HepG2 (cell line): Measurements from ENCODE around the gene RACGAP1. TPM values are rescaled to one million over a fixed set of nuclear protein-coding genes. Genes with fewer than 3 reads are reported as not detected.

ENCODE experiments used
- FOXM1 ChIP-seq: sonication (generic); formaldehyde crosslinking; IDR thresholded peaks from 2 replicates; pipeline ENCODE4 v1.5.0; 2020; ENCODE audit warnings: missing genetic modification reagents
- GATAD1 ChIP-seq: IDR thresholded peaks from 2 replicates; pipeline ENCODE4 v1.6.1; 2016; ENCODE audit warnings: missing genetic modification reagents, missing compliant biosample characterization
- HNRNPH1 ChIP-seq: fragments of 200-400 bp; formaldehyde crosslinking; optimal IDR thresholded peaks from 2 replicates; pipeline ENCODE3; 2017; ENCODE audit warnings: mild to moderate bottlenecking, low read depth, low read length
- MEIS2 ChIP-seq: sonication (generic); formaldehyde crosslinking; IDR thresholded peaks from 2 replicates; pipeline ENCODE4 v1.9.0; 2021; ENCODE audit warnings: mild to moderate bottlenecking, missing genetic modification reagents
- NKX3-1 ChIP-seq: sonication (generic); formaldehyde crosslinking; IDR thresholded peaks from 2 replicates; pipeline ENCODE4 v1.5.0; 2020; ENCODE audit warnings: missing genetic modification reagents
- PRMT3 ChIP-seq: sonication (generic); formaldehyde crosslinking; IDR thresholded peaks from 2 replicates; pipeline ENCODE4 v1.8.1; 2022; ENCODE audit warnings: low read depth, mild to moderate bottlenecking, moderate library complexity, missing genetic modification reagents, borderline replicate concordance
- SALL2 ChIP-seq: sonication (generic); formaldehyde crosslinking; IDR thresholded peaks from 2 replicates; pipeline ENCODE4 v1.8.1; 2023; ENCODE audit warnings: mild to moderate bottlenecking, missing genetic modification reagents, inconsistent platforms
- SIN3B ChIP-seq: fragments of 150-350 bp; IDR thresholded peaks from 2 replicates; pipeline ENCODE4 v1.6.1; 2014; ENCODE audit warnings: low read length
- THYN1 ChIP-seq: sonication (generic); formaldehyde crosslinking; IDR thresholded peaks from 2 replicates; pipeline ENCODE4 v1.8.1; 2023; ENCODE audit warnings: low read depth, mild to moderate bottlenecking, moderate library complexity, missing genetic modification reagents, borderline replicate concordance
- ZNF484 ChIP-seq: sonication (generic); formaldehyde crosslinking; IDR thresholded peaks from 2 replicates; pipeline ENCODE4 v1.5.1; 2020; ENCODE audit warnings: mild to moderate bottlenecking, low read depth, missing genetic modification reagents, borderline replicate concordance
- polyA plus RNA-seq, 8 experiments: library from polyadenylated mRNA; depleted of rRNA in 3 of 8; stranded (reverse) in 7 of 8; unstranded in 1 of 8; fragments of >200 nt; fragmentation: Illumina TruSeq in 4 of 8; extraction: Trizol in 4 of 8; gene quantifications; 2 replicates each; pipeline versions ENCODE4 v1.2.1 to v1.2.3, GENCODE V29; 2011 to 2016; ENCODE audit warnings: low read depth in 4 of 8, missing spikeins in 1 of 8, mixed read lengths in 1 of 8; ENCODE audit not compliant: insufficient read depth in 1 of 8
- total RNA-seq, 5 experiments: library from RNA; depleted of rRNA; stranded (reverse); fragments of >200 nt; fragmentation: Illumina TruSeq; extraction: Trizol; gene quantifications; 2 replicates each; pipeline ENCODE4 v1.2.3, GENCODE V29; 2016; ENCODE audit warnings: low read depth in 1 of 5
- TF ChIP-seq, protein P1 (sequence below): sonication (generic); formaldehyde crosslinking; IDR thresholded peaks from 2 replicates; pipeline ENCODE4 v1.4.0; 2020; ENCODE audit warnings: missing genetic modification reagents
- TF ChIP-seq, protein P2 (sequence below): sonication (generic); formaldehyde crosslinking; IDR thresholded peaks from 2 replicates; pipeline ENCODE4 v1.4.0; 2020; ENCODE audit warnings: missing genetic modification reagents
- TF ChIP-seq, protein P3 (sequence below): IDR thresholded peaks from 2 replicates; pipeline ENCODE4 v1.6.1; 2016; ENCODE audit warnings: missing compliant biosample characterization, missing genetic modification reagents, borderline replicate concordance
- TF ChIP-seq, protein P4 (sequence below): sonication (generic); formaldehyde crosslinking; IDR thresholded peaks from 2 replicates; pipeline ENCODE4 v1.4.0; 2020; ENCODE audit warnings: mild to moderate bottlenecking, missing genetic modification reagents
- TF ChIP-seq, protein P5 (sequence below): IDR thresholded peaks from 2 replicates; pipeline ENCODE4 v1.6.1; 2016; ENCODE audit warnings: low read depth
- TF ChIP-seq, protein P6 (sequence below): IDR thresholded peaks from 2 replicates; pipeline ENCODE4 v1.6.1; 2016; ENCODE audit warnings: mild to moderate bottlenecking

Gene RACGAP1
- total and polyA plus RNA-seq, 2 of the 13 experiments (the other 11 are each of a cell fraction or from before 2014, with no cell fraction given): 16.7 to 57.9 TPM

DNA sequence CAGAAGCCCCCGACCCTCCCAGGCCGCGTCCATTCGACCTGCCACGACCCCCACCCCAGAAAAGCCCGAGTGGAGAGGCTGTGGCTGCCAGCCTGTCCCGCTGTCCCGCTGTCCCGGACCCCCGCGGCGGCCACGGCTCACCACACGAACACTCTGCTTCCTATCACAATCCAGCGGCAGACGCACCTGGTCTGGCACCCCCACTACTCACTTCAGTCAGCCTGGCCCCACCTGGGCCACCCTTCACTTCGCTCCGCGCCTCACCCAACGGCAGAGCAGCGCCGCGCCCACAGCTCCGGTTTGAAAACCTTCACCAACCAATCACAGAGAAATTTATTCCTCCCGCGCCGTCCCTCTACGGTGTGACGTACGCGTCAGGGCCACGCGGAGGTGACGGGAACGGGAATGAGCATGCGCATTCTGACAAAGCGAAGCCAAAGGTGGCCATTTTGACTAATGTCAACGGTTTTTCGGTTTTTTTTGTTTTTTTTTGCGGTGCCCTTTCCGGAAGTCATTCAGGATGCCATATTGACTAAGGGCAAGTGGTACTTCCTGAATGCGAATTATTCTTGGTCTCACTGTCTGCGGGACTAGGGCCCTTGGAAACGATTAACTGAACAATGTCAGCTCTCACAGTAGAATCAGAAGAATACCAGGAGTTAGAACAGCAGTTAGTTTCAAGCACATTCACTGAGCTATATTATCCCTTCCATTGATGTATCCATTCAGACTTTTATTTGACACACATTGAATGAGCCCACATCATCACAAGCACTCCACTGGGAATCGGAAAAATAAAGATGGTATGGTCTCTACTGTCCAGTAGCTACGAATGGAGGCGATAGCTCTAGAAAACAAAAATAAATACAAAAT lies at the start of gene RACGAP1 (continued):
- TF ChIP-seq, protein P1, sequence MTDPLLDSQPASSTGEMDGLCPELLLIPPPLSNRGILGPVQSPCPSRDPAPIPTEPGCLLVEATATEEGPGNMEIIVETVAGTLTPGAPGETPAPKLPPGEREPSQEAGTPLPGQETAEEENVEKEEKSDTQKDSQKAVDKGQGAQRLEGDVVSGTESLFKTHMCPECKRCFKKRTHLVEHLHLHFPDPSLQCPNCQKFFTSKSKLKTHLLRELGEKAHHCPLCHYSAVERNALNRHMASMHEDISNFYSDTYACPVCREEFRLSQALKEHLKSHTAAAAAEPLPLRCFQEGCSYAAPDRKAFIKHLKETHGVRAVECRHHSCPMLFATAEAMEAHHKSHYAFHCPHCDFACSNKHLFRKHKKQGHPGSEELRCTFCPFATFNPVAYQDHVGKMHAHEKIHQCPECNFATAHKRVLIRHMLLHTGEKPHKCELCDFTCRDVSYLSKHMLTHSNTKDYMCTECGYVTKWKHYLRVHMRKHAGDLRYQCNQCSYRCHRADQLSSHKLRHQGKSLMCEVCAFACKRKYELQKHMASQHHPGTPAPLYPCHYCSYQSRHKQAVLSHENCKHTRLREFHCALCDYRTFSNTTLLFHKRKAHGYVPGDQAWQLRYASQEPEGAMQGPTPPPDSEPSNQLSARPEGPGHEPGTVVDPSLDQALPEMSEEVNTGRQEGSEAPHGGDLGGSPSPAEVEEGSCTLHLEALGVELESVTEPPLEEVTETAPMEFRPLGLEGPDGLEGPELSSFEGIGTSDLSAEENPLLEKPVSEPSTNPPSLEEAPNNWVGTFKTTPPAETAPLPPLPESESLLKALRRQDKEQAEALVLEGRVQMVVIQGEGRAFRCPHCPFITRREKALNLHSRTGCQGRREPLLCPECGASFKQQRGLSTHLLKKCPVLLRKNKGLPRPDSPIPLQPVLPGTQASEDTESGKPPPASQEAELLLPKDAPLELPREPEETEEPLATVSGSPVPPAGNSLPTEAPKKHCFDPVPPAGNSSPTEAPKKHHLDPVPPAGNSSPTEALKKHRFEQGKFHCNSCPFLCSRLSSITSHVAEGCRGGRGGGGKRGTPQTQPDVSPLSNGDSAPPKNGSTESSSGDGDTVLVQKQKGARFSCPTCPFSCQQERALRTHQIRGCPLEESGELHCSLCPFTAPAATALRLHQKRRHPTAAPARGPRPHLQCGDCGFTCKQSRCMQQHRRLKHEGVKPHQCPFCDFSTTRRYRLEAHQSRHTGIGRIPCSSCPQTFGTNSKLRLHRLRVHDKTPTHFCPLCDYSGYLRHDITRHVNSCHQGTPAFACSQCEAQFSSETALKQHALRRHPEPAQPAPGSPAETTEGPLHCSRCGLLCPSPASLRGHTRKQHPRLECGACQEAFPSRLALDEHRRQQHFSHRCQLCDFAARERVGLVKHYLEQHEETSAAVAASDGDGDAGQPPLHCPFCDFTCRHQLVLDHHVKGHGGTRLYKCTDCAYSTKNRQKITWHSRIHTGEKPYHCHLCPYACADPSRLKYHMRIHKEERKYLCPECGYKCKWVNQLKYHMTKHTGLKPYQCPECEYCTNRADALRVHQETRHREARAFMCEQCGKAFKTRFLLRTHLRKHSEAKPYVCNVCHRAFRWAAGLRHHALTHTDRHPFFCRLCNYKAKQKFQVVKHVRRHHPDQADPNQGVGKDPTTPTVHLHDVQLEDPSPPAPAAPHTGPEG (CRISPR knock-in tag): no peak
- TF ChIP-seq SALL2: peak; percentile 80
- TF ChIP-seq, protein P2, sequence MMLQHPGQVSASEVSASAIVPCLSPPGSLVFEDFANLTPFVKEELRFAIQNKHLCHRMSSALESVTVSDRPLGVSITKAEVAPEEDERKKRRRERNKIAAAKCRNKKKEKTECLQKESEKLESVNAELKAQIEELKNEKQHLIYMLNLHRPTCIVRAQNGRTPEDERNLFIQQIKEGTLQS (CRISPR knock-in tag): no peak
- no peak for TF ChIP-seq THYN1 (CRISPR knock-in tag)
- no peak for TF ChIP-seq ZNF484 (CRISPR knock-in tag)
- TF ChIP-seq NKX3-1 (CRISPR knock-in tag): peak; percentile 52; the same call in 1 of the 2 replicates
- TF ChIP-seq FOXM1 (CRISPR knock-in tag): peak; percentile 95
- TF ChIP-seq, protein P3, sequence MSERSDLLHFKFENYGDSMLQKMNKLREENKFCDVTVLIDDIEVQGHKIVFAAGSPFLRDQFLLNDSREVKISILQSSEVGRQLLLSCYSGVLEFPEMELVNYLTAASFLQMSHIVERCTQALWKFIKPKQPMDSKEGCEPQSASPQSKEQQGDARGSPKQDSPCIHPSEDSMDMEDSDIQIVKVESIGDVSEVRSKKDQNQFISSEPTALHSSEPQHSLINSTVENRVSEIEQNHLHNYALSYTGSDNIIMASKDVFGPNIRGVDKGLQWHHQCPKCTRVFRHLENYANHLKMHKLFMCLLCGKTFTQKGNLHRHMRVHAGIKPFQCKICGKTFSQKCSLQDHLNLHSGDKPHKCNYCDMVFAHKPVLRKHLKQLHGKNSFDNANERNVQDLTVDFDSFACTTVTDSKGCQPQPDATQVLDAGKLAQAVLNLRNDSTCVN: no peak
- TF ChIP-seq PRMT3 (CRISPR knock-in tag): peak; percentile 82; the same call in 1 of the 2 replicates
- no peak for TF ChIP-seq MEIS2 (CRISPR knock-in tag)
- no peak for TF ChIP-seq HNRNPH1
- TF ChIP-seq, protein P4, sequence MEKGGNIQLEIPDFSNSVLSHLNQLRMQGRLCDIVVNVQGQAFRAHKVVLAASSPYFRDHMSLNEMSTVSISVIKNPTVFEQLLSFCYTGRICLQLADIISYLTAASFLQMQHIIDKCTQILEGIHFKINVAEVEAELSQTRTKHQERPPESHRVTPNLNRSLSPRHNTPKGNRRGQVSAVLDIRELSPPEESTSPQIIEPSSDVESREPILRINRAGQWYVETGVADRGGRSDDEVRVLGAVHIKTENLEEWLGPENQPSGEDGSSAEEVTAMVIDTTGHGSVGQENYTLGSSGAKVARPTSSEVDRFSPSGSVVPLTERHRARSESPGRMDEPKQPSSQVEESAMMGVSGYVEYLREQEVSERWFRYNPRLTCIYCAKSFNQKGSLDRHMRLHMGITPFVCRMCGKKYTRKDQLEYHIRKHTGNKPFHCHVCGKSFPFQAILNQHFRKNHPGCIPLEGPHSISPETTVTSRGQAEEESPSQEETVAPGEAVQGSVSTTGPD: no peak
- TF ChIP-seq, protein P5, sequence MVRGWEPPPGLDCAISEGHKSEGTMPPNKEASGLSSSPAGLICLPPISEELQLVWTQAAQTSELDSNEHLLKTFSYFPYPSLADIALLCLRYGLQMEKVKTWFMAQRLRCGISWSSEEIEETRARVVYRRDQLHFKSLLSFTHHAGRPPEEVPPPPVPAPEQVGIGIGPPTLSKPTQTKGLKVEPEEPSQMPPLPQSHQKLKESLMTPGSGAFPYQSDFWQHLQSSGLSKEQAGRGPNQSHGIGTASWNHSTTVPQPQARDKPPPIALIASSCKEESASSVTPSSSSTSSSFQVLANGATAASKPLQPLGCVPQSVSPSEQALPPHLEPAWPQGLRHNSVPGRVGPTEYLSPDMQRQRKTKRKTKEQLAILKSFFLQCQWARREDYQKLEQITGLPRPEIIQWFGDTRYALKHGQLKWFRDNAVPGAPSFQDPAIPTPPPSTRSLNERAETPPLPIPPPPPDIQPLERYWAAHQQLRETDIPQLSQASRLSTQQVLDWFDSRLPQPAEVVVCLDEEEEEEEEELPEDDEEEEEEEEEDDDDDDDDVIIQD (CRISPR knock-in tag): peak; percentile 71; the same call in 1 of the 2 replicates
- peak; percentile 89 for TF ChIP-seq GATAD1
- TF ChIP-seq, protein P6, sequence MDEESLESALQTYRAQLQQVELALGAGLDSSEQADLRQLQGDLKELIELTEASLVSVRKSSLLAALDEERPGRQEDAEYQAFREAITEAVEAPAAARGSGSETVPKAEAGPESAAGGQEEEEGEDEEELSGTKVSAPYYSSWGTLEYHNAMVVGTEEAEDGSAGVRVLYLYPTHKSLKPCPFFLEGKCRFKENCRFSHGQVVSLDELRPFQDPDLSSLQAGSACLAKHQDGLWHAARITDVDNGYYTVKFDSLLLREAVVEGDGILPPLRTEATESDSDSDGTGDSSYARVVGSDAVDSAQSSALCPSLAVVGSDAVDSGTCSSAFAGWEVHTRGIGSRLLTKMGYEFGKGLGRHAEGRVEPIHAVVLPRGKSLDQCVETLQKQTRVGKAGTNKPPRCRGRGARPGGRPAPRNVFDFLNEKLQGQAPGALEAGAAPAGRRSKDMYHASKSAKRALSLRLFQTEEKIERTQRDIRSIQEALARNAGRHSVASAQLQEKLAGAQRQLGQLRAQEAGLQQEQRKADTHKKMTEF: peak; percentile 82
- peak; percentile 89 for TF ChIP-seq SIN3B
